Medulla oblongata (tissue), 1 donor: ENCODE data around the gene KIF13A.
"Not testable (repeated sequence)": the region's sequence is repeated elsewhere in the genome, so short reads cannot be mapped to it uniquely, and the experiment has no call there.

ENCODE experiments used
- DNase-seq: peaks from one replicate; pipeline ENCODE4 v3.0.0-alpha.2; 2015; ENCODE audit errors: extremely low spot score

KIF13A gene

GRCh38 chr6:17968876-17969275 lies 18.6 kb downstream of the KIF13A start:
- no peak for DNase-seq

GRCh38 chr6:17967668-17968518 lies 19.5 kb downstream of the KIF13A start:
- DNase-seq = no peak

GRCh38 chr6:17966451-17966850 lies 21.0 kb downstream of the KIF13A start:
- DNase-seq = no peak

GRCh38 chr6:17965397-17965796 lies 22.0 kb downstream of the KIF13A start:
- no peak for DNase-seq

GRCh38 chr6:17964633-17965032 lies 22.8 kb downstream of the KIF13A start:
- DNase-seq = no peak

- DNase-seq = no peak
Observed at GRCh38 chr6:17962436-17963031, 24.9 kb downstream of the KIF13A start.

DNA sequence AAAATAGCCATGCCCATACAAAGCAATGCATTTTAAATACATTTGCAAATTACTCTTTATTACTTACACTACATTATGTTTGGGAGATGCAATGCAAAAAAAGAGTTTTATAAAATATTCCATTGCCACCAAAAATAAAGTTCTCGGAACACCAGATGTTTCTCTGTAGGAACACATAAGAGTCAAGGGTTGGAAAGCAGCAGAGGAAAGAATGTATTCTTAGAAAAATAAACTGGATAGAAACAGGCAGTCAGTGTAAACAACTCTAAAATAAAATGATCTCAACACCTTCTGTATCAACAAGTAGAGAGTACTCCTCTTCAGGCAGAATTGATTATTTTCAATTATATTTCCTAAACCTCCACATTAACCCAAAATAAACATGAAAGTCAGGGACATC lies 28.1 kb downstream of the KIF13A start:
- DNase-seq = no peak

DNA sequence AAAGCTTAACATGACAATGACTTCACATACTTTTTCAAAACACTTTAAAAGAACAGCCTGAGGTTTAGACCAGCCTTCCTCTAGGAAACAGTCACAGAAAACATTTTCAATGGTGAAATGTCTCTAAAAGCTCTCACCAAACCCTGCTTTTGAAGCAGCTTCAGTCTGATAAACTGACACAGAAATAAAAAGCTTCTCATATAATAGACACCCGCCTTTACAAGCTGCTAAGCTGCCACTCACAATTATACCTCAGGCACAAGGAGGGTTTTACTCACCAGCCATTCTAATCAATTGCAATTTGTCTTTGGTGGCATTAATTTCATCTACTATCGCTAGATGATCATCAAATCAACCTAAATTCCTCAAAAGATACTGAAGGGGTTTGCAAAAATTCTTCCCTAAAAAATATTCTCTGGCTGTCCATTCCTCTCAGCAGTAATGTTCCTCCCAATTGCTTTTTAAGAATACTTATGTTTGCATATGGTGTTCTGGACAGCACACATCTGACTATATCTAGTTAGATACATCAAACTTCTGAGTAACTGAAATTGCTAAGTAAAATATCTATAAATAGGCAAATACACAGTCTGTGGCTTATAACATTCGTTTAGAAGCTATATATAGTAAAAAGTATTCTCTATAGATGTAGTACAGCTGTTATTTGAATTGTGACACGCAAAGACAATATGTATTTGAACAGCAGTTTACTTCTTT lies 29.4 kb downstream of the KIF13A start:
- no peak for DNase-seq

DNA sequence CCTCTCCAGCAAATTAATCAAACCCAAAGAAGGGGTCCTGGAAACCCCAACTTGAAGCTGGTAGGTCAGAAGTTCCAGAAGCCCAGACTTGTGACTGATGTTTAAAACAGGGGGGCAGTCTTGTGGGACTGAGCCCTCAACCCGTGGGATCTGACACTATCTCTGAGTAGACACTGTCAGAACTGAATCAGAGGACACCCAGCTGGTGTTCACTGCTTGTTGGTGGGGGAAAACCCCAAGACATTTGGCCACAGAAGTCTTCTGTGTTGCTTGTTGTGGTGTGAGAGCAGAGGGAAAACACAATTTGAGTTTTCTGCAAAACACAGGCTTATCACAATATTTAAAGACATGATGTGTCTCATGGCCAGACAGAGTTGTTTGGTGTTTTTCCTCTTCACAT lies 29.9 kb downstream of the KIF13A start:
- DNase-seq = peak; percentile 21

DNA sequence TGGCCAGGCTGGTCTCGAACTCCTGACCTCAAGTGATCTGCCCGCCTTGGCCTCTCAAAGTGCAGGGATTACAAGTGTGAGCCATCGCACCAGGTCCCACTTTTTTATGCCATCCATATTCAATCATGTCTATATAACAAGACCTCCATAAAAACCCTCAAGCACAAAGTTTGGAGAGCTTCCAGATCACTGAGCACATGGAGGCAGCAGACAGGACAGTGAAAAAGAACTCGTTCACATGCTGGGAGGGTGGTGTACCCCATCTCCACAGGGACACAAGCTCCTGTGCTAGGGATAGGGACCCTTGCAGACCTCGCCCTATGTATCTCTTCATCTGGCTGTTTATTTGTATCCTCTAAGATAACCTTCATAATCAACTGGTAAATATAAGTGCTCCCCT lies 30.3 kb downstream of the KIF13A start:
- no peak for DNase-seq

- no peak for DNase-seq
Observed at GRCh38 chr6:17950095-17950494, 37.3 kb downstream of the KIF13A start.

GRCh38 chr6:17949168-17949567 lies 38.3 kb downstream of the KIF13A start:
- DNase-seq = no peak

GRCh38 chr6:17948725-17949124 lies 38.7 kb downstream of the KIF13A start:
- DNase-seq = no peak

- not testable (repeated sequence) for DNase-seq
Observed at GRCh38 chr6:17947574-17947973, 39.9 kb downstream of the KIF13A start.

GRCh38 chr6:17945575-17945974 lies 41.9 kb downstream of the KIF13A start:
- DNase-seq = no peak

DNA sequence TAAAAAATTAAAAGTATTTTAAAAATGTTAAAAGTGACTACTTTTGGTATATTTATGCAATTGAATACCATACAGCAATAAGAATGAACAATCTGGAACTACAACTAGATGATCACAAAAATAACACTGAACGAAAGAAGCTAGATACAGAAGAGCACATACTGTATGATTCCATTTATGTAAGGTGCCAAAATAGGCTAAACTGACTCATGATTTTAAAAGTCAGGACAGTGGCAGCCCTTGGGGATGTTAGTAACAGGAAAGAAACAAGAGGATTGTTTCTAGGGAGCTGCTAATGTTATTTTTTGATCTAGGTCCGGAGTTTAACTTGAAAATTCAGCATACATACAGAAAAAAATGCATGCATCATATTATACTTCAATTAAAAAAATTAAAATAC lies 42.3 kb downstream of the KIF13A start:
- DNase-seq = no peak

GRCh38 chr6:17941318-17941717 lies 46.1 kb downstream of the KIF13A start:
- DNase-seq = no peak

DNA sequence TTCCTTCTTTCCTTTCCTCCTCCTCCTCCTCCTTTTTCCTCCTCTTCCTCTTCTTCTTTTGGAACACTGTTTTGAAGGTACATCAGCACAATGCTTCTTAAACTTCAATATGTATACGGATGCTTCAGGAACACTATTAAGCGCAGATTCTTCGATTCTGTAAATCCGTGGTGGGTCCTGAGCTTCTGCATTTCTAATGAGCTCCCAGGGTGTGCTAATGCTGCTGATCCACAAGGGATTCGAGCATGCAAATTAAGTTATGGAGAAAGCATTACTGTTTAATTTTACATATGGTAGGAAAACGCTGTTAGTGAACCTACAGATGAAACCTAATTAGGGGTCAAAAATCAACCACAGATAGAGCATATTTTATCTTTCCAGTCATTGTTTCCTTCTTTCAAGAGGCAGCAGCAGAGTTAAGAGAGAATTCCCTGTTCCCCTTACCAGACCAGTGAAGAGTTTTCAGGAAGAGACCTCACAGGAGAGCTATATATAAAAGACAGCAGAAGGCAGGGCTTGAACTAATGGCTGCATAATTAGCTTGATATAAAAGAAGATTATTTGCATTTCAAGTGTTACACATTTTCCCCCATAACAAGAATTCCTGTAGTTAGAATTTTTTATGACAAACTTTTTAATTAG lies 47.2 kb downstream of the KIF13A start:
- DNase-seq = no peak

GRCh38 chr6:17938901-17939300 lies 48.5 kb downstream of the KIF13A start:
- DNase-seq = no peak

- DNase-seq = no peak
Observed at GRCh38 chr6:17935188-17936149, 52.0 kb downstream of the KIF13A start.

DNA sequence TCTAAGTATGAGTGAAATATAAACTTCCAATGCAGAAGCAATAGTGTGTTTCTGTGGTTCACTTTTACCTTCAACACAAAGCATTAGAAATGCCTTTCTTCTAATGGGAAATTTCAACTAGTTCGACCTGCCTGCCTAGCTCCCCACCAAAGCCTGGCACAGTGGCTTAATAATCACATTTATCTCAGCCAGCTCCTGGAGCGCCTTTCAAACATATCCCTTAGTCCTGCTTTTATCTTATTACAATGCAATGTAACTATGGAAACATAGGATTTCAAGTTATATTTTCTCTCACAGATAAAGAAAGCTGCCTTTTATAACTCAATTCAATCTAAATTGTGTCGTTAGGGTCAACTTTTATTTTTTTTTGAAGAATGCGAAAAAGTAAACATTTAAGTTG lies 53.7 kb downstream of the KIF13A start:
- no peak for DNase-seq
